Tibial artery (tissue), 4 donors: Measurements from ENCODE around the gene YBX3.

Experiments
- DNase-seq, 2 donors: peaks; one replicate each; pipeline ENCODE4 v3.0.0-alpha.2; 2019
- H3K27ac ChIP-seq, 2 donors: fragments of 200-600 bp; sonication (generic) in 1 of 2; 1 replicate in 1 of 2; 2 replicates in 1 of 2; pipeline ENCODE4 v1.5.1; 2018 to 2019; ENCODE audit warnings: mild to moderate bottlenecking in 1 of 2
- H3K27me3 ChIP-seq, 2 donors: fragments of 200-600 bp; sonication (generic) in 1 of 2; one replicate each; pipeline versions ENCODE4 v1.5.1 to v1.6.0; 2016 to 2019
- H3K36me3 ChIP-seq, 3 donors: fragments of 200-600 bp; sonication (generic) in 2 of 3; one replicate each; pipeline ENCODE4 v1.5.1; 2016 to 2019; ENCODE audit warnings: mild to moderate bottlenecking in 2 of 3
- H3K4me1 ChIP-seq, 4 donors: fragments of 200-600 bp; sonication (generic) in 2 of 4; 1 replicate in 3 of 4; 2 replicates in 1 of 4; pipeline ENCODE4 v1.5.1; 2016 to 2019
- H3K4me3 ChIP-seq, 2 donors: fragments of 200-600 bp; sonication (generic) in 1 of 2; 1 replicate in 1 of 2; 2 replicates in 1 of 2; pipeline ENCODE4 v1.5.1; 2018 to 2019; ENCODE audit warnings: mild to moderate bottlenecking in 2 of 2
- H3K9me3 ChIP-seq, 3 donors: fragments of 200-600 bp; sonication (generic) in 1 of 3; one replicate each; pipeline ENCODE4 v1.5.1; 2016 to 2019
- CTCF ChIP-seq, 2 experiments: fragments of 200-600 bp in 1 of 2; fragments of 450-650 bp in 1 of 2; IDR thresholded peaks; one replicate each; pipeline ENCODE4 v1.5.1; 2017 to 2019; ENCODE audit warnings: antibody characterized with exemption in 2 of 2, mild to moderate bottlenecking in 1 of 2, moderate library complexity in 1 of 2
- intact Hi-C: fragments of 100-400 bp; cut with DNase I; formaldehyde crosslinking; loops from one replicate; pipeline ENCODE4 v1.15.0; 2023; ENCODE audit warnings: low total_unique reads

YBX3 gene

DNA sequence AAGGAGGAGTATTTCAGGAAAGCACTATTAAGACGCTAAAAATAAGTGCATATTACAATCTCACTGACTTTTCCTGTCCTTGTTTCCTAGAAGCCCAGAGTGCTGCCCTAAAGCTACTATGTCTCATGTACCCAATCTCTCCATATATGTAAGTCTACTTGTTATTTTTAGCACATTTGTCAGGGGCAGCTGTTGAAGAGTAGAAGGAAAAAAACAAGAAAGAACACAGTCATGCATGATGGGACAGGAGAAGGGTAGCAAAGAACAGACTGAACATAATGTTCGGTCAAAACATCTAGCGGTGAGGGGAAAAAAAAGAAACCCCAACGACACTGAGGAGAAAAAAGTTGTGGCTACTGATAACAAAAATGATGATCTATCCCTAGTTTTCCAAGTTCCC is 14.3 kb downstream of the YBX3 start:
- H3K27ac ChIP-seq = no peak overlapping the region
- H3K4me1 ChIP-seq = peaks cover 0 to 29% (median 13%) of the 10 kb centered on the region in 4 donors
- intact Hi-C loops = no loop called here
- TF ChIP-seq CTCF (IDR thresholded peaks at IDR 0.05) = no peak
- no peak for DNase-seq
- H3K36me3 ChIP-seq = peaks cover 65 to 84% (median 76%) of the 10 kb centered on the region in 3 donors
- no peak overlapping the region for H3K4me3 ChIP-seq
- H3K9me3 ChIP-seq = no peaks in the 10 kb centered on the region
- H3K27me3 ChIP-seq = no peaks in the 10 kb centered on the region

- Histone ChIP-seq H3K36me3 (peaks cover 67 to 86% (median 81%) of the 10 kb centered on the region in 3 donors), H3K9me3 (no peaks in the 10 kb centered on the region), H3K4me1 (peaks cover 0 to 29% (median 13%) of the 10 kb centered on the region in 4 donors), H3K27me3 (no peaks in the 10 kb centered on the region), H3K27ac (peak overlapping the region in 1 of 2 donors; percentile 11), H3K4me3 (no peak overlapping the region)
- intact Hi-C loops = no loop called here
- DNase-seq = no peak
- TF ChIP-seq CTCF (IDR thresholded peaks at IDR 0.05) = no peak
Measured at GRCh38 chr12:10705655-10706054, 17.5 kb downstream of the YBX3 start.

DNA sequence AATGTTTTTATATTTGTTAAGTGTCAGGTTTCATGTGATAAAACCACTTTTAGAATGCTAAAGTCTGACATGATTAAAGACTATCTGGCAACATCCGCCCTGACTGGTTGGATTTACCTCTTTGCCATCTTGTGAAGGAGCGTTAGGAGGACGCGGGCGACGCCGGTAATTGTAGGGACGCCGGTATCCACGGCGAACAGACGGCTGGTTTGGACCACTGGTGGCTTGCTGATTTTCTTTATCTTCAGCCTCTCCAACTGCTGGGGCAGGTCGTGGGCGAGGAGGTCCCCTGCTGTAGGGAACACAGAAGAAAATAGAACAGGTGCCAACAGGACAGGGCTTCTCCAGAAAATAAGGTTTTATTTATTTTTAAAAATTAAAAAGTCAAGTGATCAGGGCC is 21.3 kb downstream of the YBX3 start:
- Histone ChIP-seq H3K9me3 (no peaks in the 10 kb centered on the region), H3K27ac (no peak overlapping the region), H3K27me3 (no peaks in the 10 kb centered on the region), H3K4me1 (peaks cover 0 to 17% (median 3%) of the 10 kb centered on the region in 4 donors), H3K4me3 (no peak overlapping the region), H3K36me3 (peaks cover 72 to 89% (median 77%) of the 10 kb centered on the region in 3 donors)
- DNase-seq = no peak
- intact Hi-C loops = no loop called here
- TF ChIP-seq CTCF (IDR thresholded peaks at IDR 0.05) = no peak

DNA sequence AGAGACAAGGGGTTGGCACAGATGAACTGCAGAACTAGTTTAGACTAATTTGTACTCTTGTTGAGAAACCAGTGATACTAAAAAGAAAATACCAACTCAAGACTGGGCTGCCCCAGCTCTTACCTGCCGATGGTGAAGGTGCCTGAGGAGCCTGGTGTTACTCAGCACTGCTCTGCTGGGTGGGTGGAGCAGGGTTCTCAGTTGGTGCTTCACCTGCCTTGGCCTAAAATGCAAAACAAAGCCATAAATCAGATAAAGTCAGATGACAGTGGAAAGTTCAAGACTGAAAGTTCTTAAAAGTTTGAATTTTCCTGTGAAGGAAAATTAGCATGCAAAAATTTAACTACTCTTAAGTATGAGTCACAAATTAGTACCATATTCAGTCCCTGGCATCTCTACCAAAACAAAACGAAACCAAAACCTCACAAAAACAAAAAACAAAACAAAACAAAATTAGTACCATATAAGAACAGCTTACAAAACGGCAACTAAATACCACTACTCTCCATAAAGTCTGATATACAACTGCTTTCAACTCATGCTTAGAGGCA is 21.9 kb downstream of the YBX3 start:
- TF ChIP-seq CTCF (IDR thresholded peaks at IDR 0.05) = no peak
- H3K27ac ChIP-seq = no peak overlapping the region
- intact Hi-C loops = no loop called here
- no peaks in the 10 kb centered on the region for H3K9me3 ChIP-seq
- H3K4me3 ChIP-seq = no peak overlapping the region
- peaks cover 0 to 12% (median 3%) of the 10 kb centered on the region in 4 donors for H3K4me1 ChIP-seq
- H3K36me3 ChIP-seq = peaks cover 72 to 90% (median 84%) of the 10 kb centered on the region in 3 donors
- DNase-seq = no peak
- no peaks in the 10 kb centered on the region for H3K27me3 ChIP-seq

- no peak for TF ChIP-seq CTCF (IDR thresholded peaks at IDR 0.05)
- Histone ChIP-seq H3K36me3 (peaks cover 72 to 96% (median 89%) of the 10 kb centered on the region in 3 donors), H3K4me1 (peaks cover 0 to 6% (median 0%) of the 10 kb centered on the region in 4 donors), H3K9me3 (no peaks in the 10 kb centered on the region), H3K27me3 (no peaks in the 10 kb centered on the region), H3K4me3 (no peak overlapping the region), H3K27ac (no peak overlapping the region)
- intact Hi-C loops = no loop called here
- no peak for DNase-seq
Measured at GRCh38 chr12:10700581-10700980, 22.5 kb downstream of the YBX3 start.

DNA sequence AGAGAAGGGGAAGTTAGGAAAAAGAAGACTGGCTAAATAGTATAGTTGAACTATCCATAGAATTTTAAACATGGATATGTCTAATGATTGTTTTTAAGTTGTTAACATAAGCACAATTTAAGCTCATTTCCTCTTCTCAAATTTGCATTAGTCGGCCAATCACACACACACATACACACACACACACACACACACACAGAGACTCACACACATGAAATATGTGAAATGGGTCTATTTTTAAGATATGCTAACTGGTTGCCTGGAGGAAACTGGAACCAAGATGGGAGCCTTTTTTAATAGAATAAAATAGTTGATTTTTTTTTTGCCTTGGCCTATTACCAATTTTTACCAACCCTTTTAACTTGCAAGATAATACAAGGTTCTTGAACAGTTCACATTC is 25.3 kb downstream of the YBX3 start:
- no peaks in the 10 kb centered on the region for H3K27me3 ChIP-seq
- no peak for DNase-seq
- H3K36me3 ChIP-seq = peaks cover 62 to 89% (median 67%) of the 10 kb centered on the region in 3 donors
- intact Hi-C loops = no loop called here
- no peak overlapping the region for H3K27ac ChIP-seq
- TF ChIP-seq CTCF (IDR thresholded peaks at IDR 0.05) = no peak
- H3K4me1 ChIP-seq = no peaks in the 10 kb centered on the region
- H3K9me3 ChIP-seq = no peaks in the 10 kb centered on the region
- no peak overlapping the region for H3K4me3 ChIP-seq
